ENCODE measurements around the gene VAMP2.

GRCh38 chr17:8120520-8121406 is 42.0 kb downstream of the VAMP2 start:
- TF ChIP-seq CTCF (conservative IDR thresholded peaks at IDR 0.05; ENCODE audit: low read depth, low read length), result no peak; the same call in 1 of the 2 replicates
- no peak for TF ChIP-seq EZH2 (IDR thresholded peaks at IDR 0.05; ENCODE audit: low read length, unreplicated experiment)

Measured in PC-3 (cell line).